H1 (cell line): ENCODE measurements around the gene TRIM64.
"Not testable (repeated sequence)": the region's sequence is repeated elsewhere in the genome, so short reads cannot be mapped to it uniquely, and the experiment has no call there.

ENCODE experiments used
- POLR2AphosphoS5 ChIP-seq: IDR thresholded peaks from 2 replicates; pipeline ENCODE4 v1.6.1; 2011; ENCODE audit warnings: low read depth, low read length
- SP1 ChIP-seq: IDR thresholded peaks from 2 replicates; pipeline ENCODE4 v1.6.1; 2011; ENCODE audit warnings: low read depth, low read length
- TAF1 ChIP-seq: IDR thresholded peaks from 2 replicates; pipeline ENCODE4 v1.6.1; 2011; ENCODE audit warnings: mild to moderate bottlenecking, low read depth, low read length

DNA sequence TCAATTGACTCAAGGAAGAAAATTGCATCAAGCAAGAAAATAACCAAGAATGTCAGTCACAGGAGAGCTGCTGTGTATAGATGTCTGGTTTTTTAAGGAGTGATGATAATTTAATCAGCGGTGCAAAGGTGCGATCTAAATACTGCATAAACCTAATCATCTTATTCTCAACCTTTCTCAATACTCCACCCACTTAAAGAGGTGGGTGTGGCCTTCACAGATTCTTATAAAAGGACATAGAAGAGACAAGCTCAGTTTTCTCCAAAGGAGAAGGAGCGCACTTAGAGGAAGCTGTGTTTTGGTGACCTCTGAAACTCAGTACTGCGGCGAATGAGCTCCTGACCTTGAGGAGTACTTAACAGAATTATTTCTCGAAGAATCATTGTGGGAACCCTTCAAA is 42.1 kb upstream of the TRIM64 start, which contains the start of gene TRIM49D2:
- not testable (repeated sequence) for TF ChIP-seq SP1, TAF1, POLR2AphosphoS5
